HL-60 (cell line): ENCODE results near the gene TEKT3.

Experiments
- GABPA ChIP-seq: IDR thresholded peaks from 2 replicates; pipeline ENCODE4 v1.6.1; 2012; ENCODE audit warnings: low read depth
- POLR2AphosphoS5 ChIP-seq: IDR thresholded peaks from 2 replicates; pipeline ENCODE4 v1.6.1; 2012; ENCODE audit warnings: low read depth
- SPI1 ChIP-seq: IDR thresholded peaks from 2 replicates; pipeline ENCODE4 v1.6.1; 2012; ENCODE audit warnings: low read depth, mild to moderate bottlenecking, borderline replicate concordance
- TF ChIP-seq, protein P1 (sequence below): IDR thresholded peaks from one replicate; pipeline ENCODE4 v1.5.1; 2011; ENCODE audit warnings: low read length, control low read depth, inconsistent platforms; ENCODE audit not compliant: insufficient read depth
- TF ChIP-seq, protein P2 (sequence below): IDR thresholded peaks from 2 replicates; pipeline ENCODE4 v1.6.1; 2012; ENCODE audit warnings: low read depth; ENCODE audit not compliant: insufficient replicate concordance

DNA sequence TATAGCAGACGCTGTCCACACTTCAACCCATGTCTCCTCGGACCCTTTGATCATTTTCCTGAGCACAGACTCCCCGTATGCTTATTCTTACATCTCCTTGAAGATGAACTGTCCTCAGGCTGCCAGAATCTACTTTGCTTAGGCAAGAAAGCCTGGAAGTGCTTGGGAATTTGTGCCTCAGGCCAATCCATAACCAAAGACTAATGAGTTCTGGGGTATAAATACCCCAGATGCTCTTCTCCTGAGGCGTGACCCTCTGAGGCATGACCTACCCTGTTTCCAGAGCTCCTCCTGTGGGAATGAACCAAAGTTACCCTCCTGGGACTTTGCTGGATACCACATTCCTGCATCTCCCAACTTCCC, 10.1 kb upstream of the TEKT3 start:
- TF ChIP-seq, protein P1, sequence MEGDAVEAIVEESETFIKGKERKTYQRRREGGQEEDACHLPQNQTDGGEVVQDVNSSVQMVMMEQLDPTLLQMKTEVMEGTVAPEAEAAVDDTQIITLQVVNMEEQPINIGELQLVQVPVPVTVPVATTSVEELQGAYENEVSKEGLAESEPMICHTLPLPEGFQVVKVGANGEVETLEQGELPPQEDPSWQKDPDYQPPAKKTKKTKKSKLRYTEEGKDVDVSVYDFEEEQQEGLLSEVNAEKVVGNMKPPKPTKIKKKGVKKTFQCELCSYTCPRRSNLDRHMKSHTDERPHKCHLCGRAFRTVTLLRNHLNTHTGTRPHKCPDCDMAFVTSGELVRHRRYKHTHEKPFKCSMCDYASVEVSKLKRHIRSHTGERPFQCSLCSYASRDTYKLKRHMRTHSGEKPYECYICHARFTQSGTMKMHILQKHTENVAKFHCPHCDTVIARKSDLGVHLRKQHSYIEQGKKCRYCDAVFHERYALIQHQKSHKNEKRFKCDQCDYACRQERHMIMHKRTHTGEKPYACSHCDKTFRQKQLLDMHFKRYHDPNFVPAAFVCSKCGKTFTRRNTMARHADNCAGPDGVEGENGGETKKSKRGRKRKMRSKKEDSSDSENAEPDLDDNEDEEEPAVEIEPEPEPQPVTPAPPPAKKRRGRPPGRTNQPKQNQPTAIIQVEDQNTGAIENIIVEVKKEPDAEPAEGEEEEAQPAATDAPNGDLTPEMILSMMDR = no peak
- TF ChIP-seq POLR2AphosphoS5 = no peak
- TF ChIP-seq, protein P2, sequence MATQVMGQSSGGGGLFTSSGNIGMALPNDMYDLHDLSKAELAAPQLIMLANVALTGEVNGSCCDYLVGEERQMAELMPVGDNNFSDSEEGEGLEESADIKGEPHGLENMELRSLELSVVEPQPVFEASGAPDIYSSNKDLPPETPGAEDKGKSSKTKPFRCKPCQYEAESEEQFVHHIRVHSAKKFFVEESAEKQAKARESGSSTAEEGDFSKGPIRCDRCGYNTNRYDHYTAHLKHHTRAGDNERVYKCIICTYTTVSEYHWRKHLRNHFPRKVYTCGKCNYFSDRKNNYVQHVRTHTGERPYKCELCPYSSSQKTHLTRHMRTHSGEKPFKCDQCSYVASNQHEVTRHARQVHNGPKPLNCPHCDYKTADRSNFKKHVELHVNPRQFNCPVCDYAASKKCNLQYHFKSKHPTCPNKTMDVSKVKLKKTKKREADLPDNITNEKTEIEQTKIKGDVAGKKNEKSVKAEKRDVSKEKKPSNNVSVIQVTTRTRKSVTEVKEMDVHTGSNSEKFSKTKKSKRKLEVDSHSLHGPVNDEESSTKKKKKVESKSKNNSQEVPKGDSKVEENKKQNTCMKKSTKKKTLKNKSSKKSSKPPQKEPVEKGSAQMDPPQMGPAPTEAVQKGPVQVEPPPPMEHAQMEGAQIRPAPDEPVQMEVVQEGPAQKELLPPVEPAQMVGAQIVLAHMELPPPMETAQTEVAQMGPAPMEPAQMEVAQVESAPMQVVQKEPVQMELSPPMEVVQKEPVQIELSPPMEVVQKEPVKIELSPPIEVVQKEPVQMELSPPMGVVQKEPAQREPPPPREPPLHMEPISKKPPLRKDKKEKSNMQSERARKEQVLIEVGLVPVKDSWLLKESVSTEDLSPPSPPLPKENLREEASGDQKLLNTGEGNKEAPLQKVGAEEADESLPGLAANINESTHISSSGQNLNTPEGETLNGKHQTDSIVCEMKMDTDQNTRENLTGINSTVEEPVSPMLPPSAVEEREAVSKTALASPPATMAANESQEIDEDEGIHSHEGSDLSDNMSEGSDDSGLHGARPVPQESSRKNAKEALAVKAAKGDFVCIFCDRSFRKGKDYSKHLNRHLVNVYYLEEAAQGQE = no peak
- TF ChIP-seq GABPA = no peak
- no peak for TF ChIP-seq SPI1
